CD4-positive, alpha-beta T cell (primary cell): Measurements from ENCODE around the gene VPS37C. TPM values are rescaled to one million over a fixed set of nuclear protein-coding genes. Genes with fewer than 3 reads are reported as not detected.
A peak's percentile ranks its signal among the peaks of the same experiment; 100 is the strongest.

Experiments used
- ATAC-seq: fragments of 200-7000 bp; cut with Tn5 transposase; one replicate; pipeline ENCODE4 v1.10.0; 2022; ENCODE audit warnings: mild to moderate bottlenecking; ENCODE audit not compliant: poor library complexity
- CTCF ChIA-PET: fragments of 350-600 bp; sonication (Branson Sonifier 250); formaldehyde crosslinking; loops from one replicate; lab custom pipeline; 2021; ENCODE audit warnings: antibody characterized with exemption, inconsistent platforms; lab: Charles Lee
- POLR2A ChIA-PET: fragments of 350-600 bp; sonication (Branson Sonifier 250); formaldehyde crosslinking; loops from one replicate; lab custom pipeline; 2021; ENCODE audit warnings: antibody characterized with exemption, inconsistent platforms; lab: Charles Lee
- DNase-seq, 14 experiments: peaks; one replicate each; pipeline ENCODE4 v3.0.0-alpha.2; 2013 to 2020; ENCODE audit warnings: mixed read lengths in 2 of 14
- H3K27ac ChIP-seq, 2 donors: one replicate each; pipeline versions ENCODE4 v1.5.1 to v1.7.0; 2013; ENCODE audit warnings: low read length in 2 of 2, low read depth in 1 of 2, mild to moderate bottlenecking in 1 of 2
- H3K27me3 ChIP-seq, 2 experiments: 1 replicate in 1 of 2; 2 replicates in 1 of 2; pipeline versions ENCODE4 v1.6.1 to v1.7.0; 2013; ENCODE audit warnings: low read length in 2 of 2, control low read depth in 1 of 2, mild to moderate bottlenecking in 1 of 2, moderate library complexity in 1 of 2; ENCODE audit not compliant: insufficient read depth in 2 of 2, control insufficient read depth in 1 of 2
- H3K36me3 ChIP-seq: one replicate; pipeline ENCODE4 v1.6.1; 2013; ENCODE audit warnings: low read length, control low read depth; ENCODE audit not compliant: insufficient read depth
- H3K4me1 ChIP-seq: one replicate; pipeline ENCODE4 v1.6.1; 2013; ENCODE audit warnings: low read length, control low read depth; ENCODE audit not compliant: insufficient read depth
- H3K4me3 ChIP-seq: one replicate; pipeline ENCODE4 v1.5.1; 2013; ENCODE audit warnings: mild to moderate bottlenecking, low read length, moderate library complexity
- H3K9me3 ChIP-seq, 2 experiments: 1 replicate in 1 of 2; 2 replicates in 1 of 2; pipeline versions ENCODE4 v1.6.1 to v1.7.0; 2013; ENCODE audit warnings: low read length in 2 of 2, mild to moderate bottlenecking in 2 of 2, control low read depth in 1 of 2, moderate library complexity in 1 of 2; ENCODE audit not compliant: control insufficient read depth in 1 of 2, insufficient read depth in 1 of 2
- H3K27ac Mint-ChIP-seq: one replicate; pipeline ENCODE4 v1.8.0; 2020; ENCODE audit warnings: mixed read lengths
- H3K27me3 Mint-ChIP-seq: one replicate; pipeline ENCODE4 v1.8.0; 2021; ENCODE audit warnings: mixed read lengths
- H3K36me3 Mint-ChIP-seq: one replicate; pipeline ENCODE4 v1.8.0; 2021; ENCODE audit warnings: low read depth, mixed read lengths
- H3K4me1 Mint-ChIP-seq: one replicate; pipeline ENCODE4 v1.8.0; 2021; ENCODE audit warnings: low read depth, mixed read lengths
- H3K4me3 Mint-ChIP-seq: one replicate; pipeline ENCODE4 v1.8.0; 2020; ENCODE audit warnings: mild to moderate bottlenecking, mixed read lengths
- H3K9me3 Mint-ChIP-seq: one replicate; pipeline ENCODE4 v1.8.0; 2020; ENCODE audit warnings: mixed read lengths
- intact Hi-C, 2 experiments: fragments of 100-400 bp; cut with DNase I in 1 of 2; cut with micrococcal nuclease in 1 of 2; formaldehyde crosslinking; loops; one replicate each; pipeline versions ENCODE4 v1.15.1 to v1.9.0; 2023 to 2025; cut with DNase I, micrococcal nuclease
- total RNA-seq, 174 experiments: library from RNA in 2 of 174; stranded (reverse) in 2 of 174; gene quantifications; one replicate each; pipeline ENCODE4 v1.2.3 and lab custom pipeline; 2021 to 2026
- TF ChIP-seq, protein P1 (sequence below): fragments of 200-600 bp; IDR thresholded peaks from one replicate; pipeline ENCODE4 v1.8.0; 2022; ENCODE audit warnings: antibody characterized with exemption, mild to moderate bottlenecking

The VPS37C gene
- total RNA-seq, 2 experiments from 2014 or later = 1.8 to 2.0 TPM

DNA sequence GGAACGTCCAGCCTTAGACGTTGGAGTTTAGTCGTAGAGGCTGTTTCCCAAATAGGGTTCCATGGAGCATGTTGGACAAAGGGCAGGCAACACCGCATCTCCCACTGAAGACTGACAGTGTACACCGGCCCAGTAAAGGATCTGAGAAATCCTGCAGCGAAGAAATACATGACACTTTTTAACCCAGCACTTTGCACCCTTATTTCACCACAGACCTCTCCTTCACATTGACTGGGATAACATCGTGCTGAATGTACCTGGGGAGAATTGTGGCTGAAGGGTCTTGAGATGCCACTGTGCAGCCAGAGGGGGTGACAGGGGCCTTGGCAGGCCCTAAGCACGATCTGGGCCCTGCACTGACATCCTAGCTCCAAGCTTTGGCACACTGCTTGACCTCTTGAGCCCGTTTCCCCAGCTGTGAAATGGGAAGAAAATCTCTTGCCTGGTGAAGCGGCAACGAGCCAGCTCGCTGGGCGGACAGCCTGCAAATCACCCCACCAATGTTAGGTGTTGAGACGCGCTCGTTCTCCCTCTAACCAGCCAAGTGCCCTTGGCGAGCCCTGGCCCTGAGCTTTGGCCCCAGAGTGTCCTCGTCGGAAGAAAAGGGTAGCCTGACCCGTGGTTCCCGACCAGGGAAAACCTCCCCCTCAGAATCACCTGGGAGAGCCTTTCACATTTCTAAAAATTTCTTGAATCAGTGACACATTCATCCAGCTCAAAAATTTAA lies 45.6 kb downstream of the VPS37C start:
- Histone ChIP-seq H3K27ac (no peak overlapping the region), H3K4me3 (no peak overlapping the region), H3K27me3 (no peaks in the 10 kb centered on the region), H3K36me3 (peaks cover 92% of the 10 kb centered on the region), H3K4me1 (peaks cover 93% of the 10 kb centered on the region), H3K9me3 (no peaks in the 10 kb centered on the region)
- Mint-ChIP-seq H3K9me3 (no peaks in the 10 kb centered on the region), H3K4me3 (peak overlapping the region; percentile 18), H3K27me3 (no peaks in the 10 kb centered on the region), H3K36me3 (peaks cover 97% of the 10 kb centered on the region), H3K27ac (no peak overlapping the region), H3K4me1 (peaks cover 92% of the 10 kb centered on the region)
- no peak for ATAC-seq
- POLR2A ChIA-PET = interaction anchor here (0.6 to 7.6 kb wide), 6 partner anchors 29 to 138 kb away, joined by 3 to 116 read pairs (median 3); no protein-coding TSS in a partner anchor
- intact Hi-C loops = no loop called here
- TF ChIP-seq, protein P1, sequence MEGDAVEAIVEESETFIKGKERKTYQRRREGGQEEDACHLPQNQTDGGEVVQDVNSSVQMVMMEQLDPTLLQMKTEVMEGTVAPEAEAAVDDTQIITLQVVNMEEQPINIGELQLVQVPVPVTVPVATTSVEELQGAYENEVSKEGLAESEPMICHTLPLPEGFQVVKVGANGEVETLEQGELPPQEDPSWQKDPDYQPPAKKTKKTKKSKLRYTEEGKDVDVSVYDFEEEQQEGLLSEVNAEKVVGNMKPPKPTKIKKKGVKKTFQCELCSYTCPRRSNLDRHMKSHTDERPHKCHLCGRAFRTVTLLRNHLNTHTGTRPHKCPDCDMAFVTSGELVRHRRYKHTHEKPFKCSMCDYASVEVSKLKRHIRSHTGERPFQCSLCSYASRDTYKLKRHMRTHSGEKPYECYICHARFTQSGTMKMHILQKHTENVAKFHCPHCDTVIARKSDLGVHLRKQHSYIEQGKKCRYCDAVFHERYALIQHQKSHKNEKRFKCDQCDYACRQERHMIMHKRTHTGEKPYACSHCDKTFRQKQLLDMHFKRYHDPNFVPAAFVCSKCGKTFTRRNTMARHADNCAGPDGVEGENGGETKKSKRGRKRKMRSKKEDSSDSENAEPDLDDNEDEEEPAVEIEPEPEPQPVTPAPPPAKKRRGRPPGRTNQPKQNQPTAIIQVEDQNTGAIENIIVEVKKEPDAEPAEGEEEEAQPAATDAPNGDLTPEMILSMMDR = no peak
- DNase-seq = no peak
- CTCF ChIA-PET = interaction anchor here (1.2 kb wide), 1 partner anchor 146 kb away, joined by 3 read pairs; no protein-coding TSS in a partner anchor

DNA sequence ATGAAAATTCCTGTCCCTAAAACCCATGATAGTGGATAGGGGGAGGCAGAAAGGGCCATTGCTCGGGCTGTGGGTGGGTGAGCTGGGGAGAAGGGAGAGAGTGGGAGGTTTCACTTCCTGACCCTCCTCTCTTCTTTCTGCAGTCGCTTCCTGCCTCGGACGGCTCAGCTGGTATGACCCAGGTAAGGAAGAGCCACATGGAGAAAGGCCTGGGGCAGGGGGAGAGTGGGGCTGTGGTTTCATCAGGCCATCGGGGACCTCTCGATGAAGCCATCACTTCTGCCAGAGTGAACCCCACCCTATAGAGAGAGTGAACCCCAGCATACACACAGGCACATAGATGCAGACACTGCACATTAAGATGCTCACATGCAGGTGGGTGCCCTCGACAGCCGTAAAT lies 46.3 kb downstream of the VPS37C start:
- Mint-ChIP-seq H3K4me3 (peak overlapping the region; percentile 18), H3K36me3 (peaks cover 97% of the 10 kb centered on the region), H3K4me1 (peaks cover 92% of the 10 kb centered on the region), H3K9me3 (no peaks in the 10 kb centered on the region), H3K27ac (no peak overlapping the region), H3K27me3 (no peaks in the 10 kb centered on the region)
- H3K4me1 ChIP-seq = peaks cover 93% of the 10 kb centered on the region
- intact Hi-C loops = loop anchor here (5.0 kb wide), 3 partner anchors 73 to 128 kb away; no protein-coding TSS in a partner anchor
- TF ChIP-seq, protein P1 = no peak
- H3K27ac ChIP-seq = peak overlapping the region in 1 of 2 donors; percentile 43
- H3K36me3 ChIP-seq = peaks cover 86% of the 10 kb centered on the region
- DNase-seq (peak in 2 of 14 experiments; percentile 30 to 46), ATAC-seq (no peak)
- no peaks in the 10 kb centered on the region for H3K9me3 ChIP-seq
- no peak overlapping the region for H3K4me3 ChIP-seq
- ChIA-PET POLR2A (interaction anchor here (2.2 to 7.6 kb wide), 6 partner anchors 18 to 128 kb away, joined by 6 to 116 read pairs (median 42); no protein-coding TSS in a partner anchor), CTCF (interaction anchor here (1.2 kb wide), 1 partner anchor 145 kb away, joined by 3 read pairs; no protein-coding TSS in a partner anchor)
- H3K27me3 ChIP-seq = no peaks in the 10 kb centered on the region

DNA sequence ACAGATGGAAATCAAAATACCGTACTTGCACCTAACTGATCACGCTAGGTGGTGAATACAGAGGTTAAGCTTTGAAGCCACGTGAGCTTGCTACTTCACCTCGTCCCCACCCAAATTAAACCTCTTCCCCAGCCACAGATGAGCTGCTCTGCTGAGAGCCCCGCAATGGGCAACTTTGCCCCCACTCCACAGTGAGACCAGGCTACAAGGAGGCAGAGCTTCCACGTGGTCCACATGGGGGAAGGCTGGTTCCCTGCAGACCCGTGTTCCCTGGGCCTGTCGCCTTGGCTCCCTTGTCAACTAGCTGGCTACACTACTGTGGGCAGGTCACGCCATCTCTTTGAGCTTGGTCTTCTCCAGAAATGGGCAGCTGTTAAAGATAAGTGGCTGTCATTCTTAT lies 48.0 kb downstream of the VPS37C start:
- H3K36me3 Mint-ChIP-seq = peaks cover 97% of the 10 kb centered on the region

More for the DNA sequence above, 48.0 kb downstream of the VPS37C start:
- H3K27ac ChIP-seq = peak overlapping the region; percentile 39 to 67
- H3K27me3 ChIP-seq = no peaks in the 10 kb centered on the region
- peaks cover 85% of the 10 kb centered on the region for H3K36me3 ChIP-seq
- H3K4me3 ChIP-seq = no peak overlapping the region
- TF ChIP-seq, protein P1 = no peak
- peak overlapping the region; percentile 83 for H3K4me3 Mint-ChIP-seq
- CTCF ChIA-PET = interaction anchor here (0.9 to 4.2 kb wide), 7 partner anchors 8 to 198 kb away, joined by 3 to 19 read pairs (median 9); no protein-coding TSS in a partner anchor
- H3K4me1 ChIP-seq = peaks cover 93% of the 10 kb centered on the region
- no peaks in the 10 kb centered on the region for H3K9me3 ChIP-seq
- H3K27me3 Mint-ChIP-seq = no peaks in the 10 kb centered on the region
- POLR2A ChIA-PET = interaction anchor here (0.6 to 7.6 kb wide), 27 partner anchors 9 to 298 kb away, joined by 3 to 116 read pairs (median 7); partner anchors contain the start of gene CD5
- no peak overlapping the region for H3K27ac Mint-ChIP-seq
- DNase-seq (peak in 2 of 14 experiments; percentile 56 to 63), ATAC-seq (peak; percentile 15)
- intact Hi-C loops = loop anchor here (2.0 to 5.0 kb wide), 4 partner anchors 71 to 142 kb away; partner anchors contain the start of gene CD6 (in 1 of the 2)
- peaks cover 92% of the 10 kb centered on the region for H3K4me1 Mint-ChIP-seq
- H3K9me3 Mint-ChIP-seq = no peaks in the 10 kb centered on the region
